COLO829 (cell line): Measurements from ENCODE around the gene GINS2.

ENCODE experiments used
- DNase-seq: peaks from one replicate; pipeline ENCODE4 v3.0.0; 2012; ENCODE audit warnings: low spot score

The GINS2 gene

GRCh38 chr16:85654251-85655095 is 34.3 kb downstream of the GINS2 start:
- no peak for DNase-seq

- DNase-seq = no peak
Observed at GRCh38 chr16:85653290-85653891, 35.4 kb downstream of the GINS2 start.

- no peak for DNase-seq
Observed at GRCh38 chr16:85652431-85653221, 36.1 kb downstream of the GINS2 start.

GRCh38 chr16:85651629-85652430 is 36.9 kb downstream of the GINS2 start:
- no peak for DNase-seq

GRCh38 chr16:85650844-85651628 is 37.7 kb downstream of the GINS2 start:
- DNase-seq = no peak

- DNase-seq = no peak
Observed at GRCh38 chr16:85650135-85650843, 38.5 kb downstream of the GINS2 start.

- no peak for DNase-seq
Observed at GRCh38 chr16:85649411-85650134, 39.2 kb downstream of the GINS2 start.

- no peak for DNase-seq
Observed at GRCh38 chr16:85648805-85649204, 39.9 kb downstream of the GINS2 start.

- no peak for DNase-seq
Observed at GRCh38 chr16:85648070-85648714, 40.6 kb downstream of the GINS2 start.

- DNase-seq = no peak
Observed at GRCh38 chr16:85646976-85647375, 41.8 kb downstream of the GINS2 start.

GRCh38 chr16:85646358-85646907 is 42.3 kb downstream of the GINS2 start:
- no peak for DNase-seq

GRCh38 chr16:85645021-85645589 is 43.6 kb downstream of the GINS2 start:
- no peak for DNase-seq

GRCh38 chr16:85644093-85644712 is 44.6 kb downstream of the GINS2 start:
- DNase-seq = no peak

- no peak for DNase-seq
Observed at GRCh38 chr16:85643631-85644030, 45.1 kb downstream of the GINS2 start.

- DNase-seq = no peak
Observed at GRCh38 chr16:85642762-85643358, 45.9 kb downstream of the GINS2 start.

- no peak for DNase-seq
Observed at GRCh38 chr16:85641776-85642176, 47.0 kb downstream of the GINS2 start.

- no peak for DNase-seq
Observed at GRCh38 chr16:85641305-85641704, 47.4 kb downstream of the GINS2 start.

- no peak for DNase-seq
Observed at GRCh38 chr16:85640585-85640984, 48.2 kb downstream of the GINS2 start.
